Body of pancreas (tissue), 4 donors: ENCODE measurements around the gene PARL. TPM values are rescaled to one million over a fixed set of nuclear protein-coding genes. Genes with fewer than 3 reads are reported as not detected.

Experiments used
- ATAC-seq: fragments of 150-250 bp; one replicate; pipeline ENCODE4 v1.9.1; 2016
- DNase-seq, 4 donors: peaks; one replicate each; pipeline ENCODE4 v3.0.0-alpha.2; 2019
- H3K27ac ChIP-seq, 4 donors: fragments of 200-600 bp; sonication (generic); 1 replicate in 3 of 4; 2 replicates in 1 of 4; pipeline versions ENCODE4 v1.5.1 to v1.6.1; 2016 to 2019; ENCODE audit warnings: mild to moderate bottlenecking in 1 of 4, mixed read lengths in 1 of 4, moderate library complexity in 1 of 4
- H3K27me3 ChIP-seq, 2 donors: fragments of 200-600 bp; sonication (generic); one replicate each; pipeline ENCODE4 v1.6.0; 2016; ENCODE audit warnings: mild to moderate bottlenecking in 1 of 2
- H3K36me3 ChIP-seq, 2 donors: fragments of 200-600 bp; sonication (generic); replicated peaks in 1 of 2; 2 replicates each; pipeline ENCODE4 v1.5.1; 2016; ENCODE audit warnings: low read depth in 2 of 2; ENCODE audit not compliant: insufficient read depth in 1 of 2
- H3K4me1 ChIP-seq: fragments of 200-600 bp; sonication (generic); one replicate; pipeline ENCODE4 v1.6.0; 2016
- H3K4me3 ChIP-seq, 2 donors: fragments of 200-600 bp; sonication (generic); 1 replicate in 1 of 2; 2 replicates in 1 of 2; pipeline ENCODE4 v1.5.1; 2016 to 2019
- H3K9me3 ChIP-seq, 3 donors: fragments of 200-600 bp; sonication (generic); 1 replicate in 2 of 3; 2 replicates in 1 of 3; pipeline ENCODE4 v1.5.1; 2016
- CTCF ChIP-seq, 7 experiments: fragments of 450-650 bp in 4 of 7; fragments of 200-600 bp in 3 of 7; sonication (generic) in 3 of 7; IDR thresholded peaks; one replicate each; pipeline ENCODE4 v1.5.1; 2016 to 2019; ENCODE audit warnings: antibody characterized with exemption in 7 of 7
- POLR2A ChIP-seq, 3 donors: fragments of 450-650 bp; IDR thresholded peaks; one replicate each; pipeline ENCODE4 v1.6.1; 2016; ENCODE audit warnings: antibody characterized with exemption in 3 of 3, mild to moderate bottlenecking in 2 of 3
- WGBS, 2 donors: methylation state at CpG; one replicate each; pipeline ENCODE4 v1.1.5; 2017; 5-methylcytosine and 5-hydroxymethylcytosine counted together
- intact Hi-C: fragments of 100-400 bp; cut with DNase I; formaldehyde crosslinking; loops from one replicate; pipeline ENCODE4 v1.15.1; 2023
- total RNA-seq, 2 donors: library from RNA; depleted of rRNA; stranded (reverse); fragments of >200 nt; gene quantifications; one replicate each; pipeline ENCODE4 v1.1.0, GENCODE V29; 2016

PARL gene
- total RNA-seq, 2 donors from 2014 or later: 25.4 to 34.6 TPM

GRCh38 chr3:183809270-183809669, 75.4 kb downstream of the PARL start:
- Histone ChIP-seq H3K27me3 (no peaks in the 10 kb centered on the region), H3K9me3 (no peaks in the 10 kb centered on the region), H3K4me1 (peaks cover 50% of the 10 kb centered on the region), H3K4me3 (no peak overlapping the region), H3K27ac (peak overlapping the region; percentile 77 to 87 (median 82)), H3K36me3 (peaks cover 8 to 11% of the 10 kb centered on the region in 2 donors)
- ATAC-seq (peak; percentile 75), DNase-seq (peak in 3 of 4 donors; percentile 20 to 36 (median 35))
- TF ChIP-seq POLR2A (IDR thresholded peaks at IDR 0.05): no peak
- no peak for TF ChIP-seq CTCF (IDR thresholded peaks at IDR 0.05)
- intact Hi-C loops: no loop called here
- WGBS, 2 donors: 42 to 46% methylated on average over 5 of the region's 5 CpGs

- Histone ChIP-seq H3K9me3 (no peaks in the 10 kb centered on the region), H3K4me1 (peaks cover 49% of the 10 kb centered on the region), H3K27ac (peak overlapping the region in 3 of 4 donors; percentile 38 to 85 (median 79)), H3K36me3 (peaks cover 8 to 13% of the 10 kb centered on the region in 2 donors), H3K4me3 (no peak overlapping the region), H3K27me3 (no peaks in the 10 kb centered on the region)
- intact Hi-C loops: no loop called here
- TF ChIP-seq POLR2A (IDR thresholded peaks at IDR 0.05) (no peak), CTCF (IDR thresholded peaks at IDR 0.05) (no peak)
- DNase-seq (no peak), ATAC-seq (no peak)
- 93 to 94% methylated on average over 11 of the region's 11 CpGs for WGBS, 2 donors
Observed at GRCh38 chr3:183808355-183808754, 76.3 kb downstream of the PARL start.

GRCh38 chr3:183807881-183808280, 76.8 kb downstream of the PARL start:
- no peak for DNase-seq
- 95% methylated on average over 12 of the region's 12 CpGs for WGBS, 2 donors
- H3K4me3 ChIP-seq: no peak overlapping the region
- TF ChIP-seq CTCF (IDR thresholded peaks at IDR 0.05) (no peak), POLR2A (IDR thresholded peaks at IDR 0.05) (no peak)
- H3K36me3 ChIP-seq: peaks cover 8 to 13% of the 10 kb centered on the region in 2 donors
- peak overlapping the region in 2 of 4 donors; percentile 38 to 79 for H3K27ac ChIP-seq
- no peaks in the 10 kb centered on the region for H3K27me3 ChIP-seq
- intact Hi-C loops: no loop called here
- peaks cover 45% of the 10 kb centered on the region for H3K4me1 ChIP-seq
- H3K9me3 ChIP-seq: no peaks in the 10 kb centered on the region
- ATAC-seq: no peak

GRCh38 chr3:183807209-183807728, 77.4 kb downstream of the PARL start:
- Histone ChIP-seq H3K4me1 (peaks cover 41% of the 10 kb centered on the region), H3K27ac (no peak overlapping the region), H3K36me3 (peaks cover 8 to 15% of the 10 kb centered on the region in 2 donors), H3K9me3 (no peaks in the 10 kb centered on the region), H3K27me3 (no peaks in the 10 kb centered on the region), H3K4me3 (no peak overlapping the region)
- intact Hi-C loops: no loop called here
- 92 to 94% methylated on average over 10 to 12 of the region's 12 CpGs for WGBS, 2 donors
- no peak for DNase-seq
- TF ChIP-seq CTCF (IDR thresholded peaks at IDR 0.05): no peak
- TF ChIP-seq POLR2A (IDR thresholded peaks at IDR 0.05): no peak
- no peak for ATAC-seq

- no peaks in the 10 kb centered on the region for H3K4me1 ChIP-seq
- no peak overlapping the region for H3K4me3 ChIP-seq
- ATAC-seq: peak; percentile 61
- H3K36me3 ChIP-seq: peaks cover 16 to 21% of the 10 kb centered on the region in 2 donors
- intact Hi-C loops: no loop called here
- TF ChIP-seq POLR2A (IDR thresholded peaks at IDR 0.05) (no peak), CTCF (IDR thresholded peaks at IDR 0.05) (no peak)
- no peaks in the 10 kb centered on the region for H3K27me3 ChIP-seq
- H3K9me3 ChIP-seq: no peaks in the 10 kb centered on the region
- peak; percentile 51 to 84 (median 70) for DNase-seq
- WGBS, 2 donors: 77 to 78% methylated on average over 6 of the region's 6 CpGs
- H3K27ac ChIP-seq: no peak overlapping the region
Observed at GRCh38 chr3:183802989-183803388, 81.7 kb downstream of the PARL start.
